ENCODE measurements around the gene TBC1D13. TPM values are rescaled to one million over a fixed set of nuclear protein-coding genes. Genes with fewer than 3 reads are reported as not detected.

Gene TBC1D13
- total and polyA plus RNA-seq, 2 of the 4 experiments (the other 2 are of a cell fraction), result 9.1 to 26.4 TPM

GRCh38 chr9:128819716-128820664, 32.9 kb downstream of the TBC1D13 start:
- no peak overlapping the region for H2BK15ac ChIP-seq (ENCODE audit: low read depth, low read length)
- no peak overlapping the region for H3K56ac ChIP-seq (ENCODE audit: extremely low read depth, insufficient read depth, low read length)
- ChIA-PET POLR2A (ENCODE audit: unreplicated experiment) (no interaction called here), CTCF (no interaction called here)
- H3K9ac ChIP-seq (ENCODE audit: low read depth, low read length), result no peak overlapping the region
- H3K9me1 ChIP-seq (ENCODE audit: insufficient read depth, low read length), result peaks cover 9% of the 10 kb centered on the region; the same call in 1 of the 2 replicates
- dilution Hi-C loops (cut with HindIII; ENCODE audit: low sequenced_read_pairs, unreplicated experiment) (no loop called here), intact Hi-C loops (cut with micrococcal nuclease) (no loop called here), in situ Hi-C loops (cut with MboI; ENCODE audit: low sequenced_read_pairs) (no loop called here)
- no peak overlapping the region for H4K8ac ChIP-seq (ENCODE audit: low read depth in 2 of 2, low read length in 2 of 2)
- H3K4me2 ChIP-seq (ENCODE audit: low read depth, low read length), result no peak overlapping the region; the same call in 1 of the 2 replicates
- peaks cover 14% of the 10 kb centered on the region for H4K20me1 ChIP-seq (ENCODE audit: insufficient read depth, low read length)
- H2BK20ac ChIP-seq (ENCODE audit: low read depth, low read length), result no peak overlapping the region
- H3K4me1 ChIP-seq (ENCODE audit: control insufficient read depth, insufficient read depth, low read length), result peaks cover 4% of the 10 kb centered on the region; the same call in 1 of the 2 replicates
- H2BK120ac ChIP-seq (ENCODE audit: low read depth, low read length), result no peak overlapping the region
- peak overlapping the region; percentile 60; the same call in 1 of the 2 replicates for H3K23ac ChIP-seq (ENCODE audit: low read depth, low read length)
- no peak overlapping the region for H3K18ac ChIP-seq (ENCODE audit: low read depth, low read length)
- peak overlapping the region; percentile 58 for H2AFZ ChIP-seq (replicated peaks; ENCODE audit: low read length, poor library complexity)
- H4K5ac ChIP-seq (ENCODE audit: low read depth, low read length), result no peak overlapping the region
- peak overlapping the region; percentile 72 for H2AK9ac ChIP-seq (replicated peaks; ENCODE audit: low read depth, low read length, poor library complexity)
- H3K4me3 ChIP-seq (ENCODE audit: insufficient read depth, low read depth, low read length), result no peak overlapping the region
- H2BK5ac ChIP-seq (ENCODE audit: low read depth, low read length, poor library complexity, severe bottlenecking), result no peak overlapping the region
- no peak overlapping the region for H3K27ac ChIP-seq (ENCODE audit: insufficient read depth, low read length)
- WGBS, 2 experiments (ENCODE audit: extremely low coverage in 2 of 2, insufficient read length in 1 of 2), result 92% methylated on average over 2 of the region's 18 CpGs; no CpG with 5 or more reads in 1 of the 2 experiments
- peaks cover 29% of the 10 kb centered on the region for H3K36me3 ChIP-seq (ENCODE audit: control insufficient read depth, insufficient read depth, low read length)
- H3K79me1 ChIP-seq (ENCODE audit: low read depth in 1 of 2, low read length in 2 of 2), result peaks cover 0 to 15% of the 10 kb centered on the region in 2 experiments; a peak in 3 of 4 replicates
- DNase-seq (no peak), ATAC-seq (ENCODE audit: low read depth) (no peak)
- no peak overlapping the region for H3K14ac ChIP-seq (replicated peaks; ENCODE audit: low read depth, low read length)
- no peaks in the 10 kb centered on the region for H3K27me3 ChIP-seq (ENCODE audit: control insufficient read depth, insufficient read depth, low read length)
- TF ChIP-seq RCOR1 (IDR thresholded peaks at IDR 0.05; ENCODE audit: insufficient replicate concordance, low read length) (no peak), CTCF (conservative IDR thresholded peaks at IDR 0.05; ENCODE audit: low read depth, low read length) (no peak), NFE2L2 (IDR thresholded peaks at IDR 0.05; ENCODE audit: low read depth, low read length) (no peak)
- no TSS peak for BruUV-seq (replicated peaks)
- H2AK5ac ChIP-seq (ENCODE audit: low read depth, low read length), result peak overlapping the region; percentile 8; the same call in 1 of the 2 replicates
- H3K4ac ChIP-seq (ENCODE audit: low read depth, low read length), result no peak overlapping the region
- no peaks in the 10 kb centered on the region for H3K9me3 ChIP-seq (ENCODE audit: control insufficient read depth, insufficient read depth, low read length)
- no peak overlapping the region for H4K91ac ChIP-seq (ENCODE audit: insufficient read depth, low read depth, low read length)

Measured in IMR-90 (cell line).